ENCODE data around the gene RNF225.

The RNF225 gene

GRCh38 chr19:58382997-58383603 is 12.4 kb upstream of the RNF225 start:
- H3K27ac ChIP-seq (ENCODE audit: low read depth, low read length), result no peak overlapping the region

GRCh38 chr19:58385313-58385890 is 10.1 kb upstream of the RNF225 start:
- H3K4me1 ChIP-seq (ENCODE audit: control insufficient read depth, low read length), result peaks cover 44% of the 10 kb centered on the region
- peak overlapping the region; percentile 98 for H3K4me2 ChIP-seq (ENCODE audit: low read length)
- H3K36me3 ChIP-seq (ENCODE audit: control insufficient read depth, low read length), result peaks cover 28% of the 10 kb centered on the region
- TF ChIP-seq CTCF (IDR thresholded peaks at IDR 0.05; ENCODE audit: low read depth, low read length, poor library complexity, severe bottlenecking) (no peak), EZH2phosphoT487 (IDR thresholded peaks at IDR 0.05; ENCODE audit: borderline replicate concordance, low read length) (no peak)
- H3K27me3 ChIP-seq (ENCODE audit: control insufficient read depth, low read length), result no peaks in the 10 kb centered on the region
- H4K20me1 ChIP-seq (ENCODE audit: control insufficient read depth, insufficient read depth, low read depth, low read length), result peaks cover 10% of the 10 kb centered on the region
- H3F3A ChIP-seq (ENCODE audit: control insufficient read depth, insufficient read depth), result peaks cover 5% of the 10 kb centered on the region
- peaks cover 63% of the 10 kb centered on the region for H3K79me2 ChIP-seq (ENCODE audit: control insufficient read depth, low read length)
- no peaks in the 10 kb centered on the region for H3K9me3 ChIP-seq (ENCODE audit: control insufficient read depth, insufficient read depth, low read length)
- no peaks in the 10 kb centered on the region for H3K9me2 ChIP-seq (replicated peaks; ENCODE audit: control insufficient read depth, low read length)
- H3K4me3 ChIP-seq (ENCODE audit: low read length), result peak overlapping the region; percentile 88
- peak overlapping the region; percentile 82 for H3K27ac ChIP-seq (ENCODE audit: low read depth, low read length)

More at GRCh38 chr19:58382997-58383603, 12.4 kb upstream of the RNF225 start:
- H3K9me3 ChIP-seq (ENCODE audit: control insufficient read depth, insufficient read depth, low read length), result no peaks in the 10 kb centered on the region
- peaks cover 56% of the 10 kb centered on the region for H3K79me2 ChIP-seq (ENCODE audit: control insufficient read depth, low read length)
- no peaks in the 10 kb centered on the region for H3K27me3 ChIP-seq (ENCODE audit: control insufficient read depth, low read length)
- peaks cover 44% of the 10 kb centered on the region for H3K4me1 ChIP-seq (ENCODE audit: control insufficient read depth, low read length)
- 0 out of 2 replicates have a peak, but pooled peaks cover 2% of the 10 kb centered on the region for H3F3A ChIP-seq (ENCODE audit: control insufficient read depth, insufficient read depth)
- H3K4me2 ChIP-seq (ENCODE audit: low read length), result no peak overlapping the region; the same call in 1 of the 2 replicates
- TF ChIP-seq EZH2phosphoT487 (IDR thresholded peaks at IDR 0.05; ENCODE audit: borderline replicate concordance, low read length) (no peak), CTCF (IDR thresholded peaks at IDR 0.05; ENCODE audit: low read depth, low read length, poor library complexity, severe bottlenecking) (no peak)
- H3K36me3 ChIP-seq (ENCODE audit: control insufficient read depth, low read length), result peaks cover 10% of the 10 kb centered on the region
- H3K4me3 ChIP-seq (ENCODE audit: low read length), result no peak overlapping the region
- peaks cover 7% of the 10 kb centered on the region for H4K20me1 ChIP-seq (ENCODE audit: control insufficient read depth, insufficient read depth, low read depth, low read length)
- no peaks in the 10 kb centered on the region for H3K9me2 ChIP-seq (replicated peaks; ENCODE audit: control insufficient read depth, low read length)

GRCh38 chr19:58385891-58386575 is 9.4 kb upstream of the RNF225 start:
- peak overlapping the region; percentile 88 for H3K4me3 ChIP-seq (ENCODE audit: low read length)
- H3K9me2 ChIP-seq (replicated peaks; ENCODE audit: control insufficient read depth, low read length), result no peaks in the 10 kb centered on the region
- H3K27ac ChIP-seq (ENCODE audit: low read depth, low read length), result peak overlapping the region; percentile 82
- peaks cover 14% of the 10 kb centered on the region for H4K20me1 ChIP-seq (ENCODE audit: control insufficient read depth, insufficient read depth, low read depth, low read length)
- H3K4me2 ChIP-seq (ENCODE audit: low read length), result peak overlapping the region; percentile 98
- H3K4me1 ChIP-seq (ENCODE audit: control insufficient read depth, low read length), result peaks cover 44% of the 10 kb centered on the region
- no peaks in the 10 kb centered on the region for H3K9me3 ChIP-seq (ENCODE audit: control insufficient read depth, insufficient read depth, low read length)
- TF ChIP-seq CTCF (IDR thresholded peaks at IDR 0.05; ENCODE audit: low read depth, low read length, poor library complexity, severe bottlenecking) (no peak), EZH2phosphoT487 (IDR thresholded peaks at IDR 0.05; ENCODE audit: borderline replicate concordance, low read length) (no peak)
- H3K27me3 ChIP-seq (ENCODE audit: control insufficient read depth, low read length), result no peaks in the 10 kb centered on the region
- H3K36me3 ChIP-seq (ENCODE audit: control insufficient read depth, low read length), result peaks cover 35% of the 10 kb centered on the region
- peaks cover 11% of the 10 kb centered on the region for H3F3A ChIP-seq (ENCODE audit: control insufficient read depth, insufficient read depth)
- peaks cover 69% of the 10 kb centered on the region for H3K79me2 ChIP-seq (ENCODE audit: control insufficient read depth, low read length)
